Mesodermal cell (in vitro differentiated cells): ENCODE data around the gene HEPACAM.

ENCODE experiments used
- H3K27ac ChIP-seq: 2 replicates; pipeline ENCODE4 v1.7.0; 2013; ENCODE audit warnings: mild to moderate bottlenecking, low read depth, low read length, moderate library complexity; ENCODE audit not compliant: severe bottlenecking
- H3K36me3 ChIP-seq: 2 replicates; pipeline ENCODE4 v1.7.1; 2013; ENCODE audit warnings: mild to moderate bottlenecking, low read length, moderate library complexity; ENCODE audit not compliant: control insufficient read depth, insufficient read depth
- H3K4me1 ChIP-seq: one replicate; pipeline ENCODE4 v1.7.1; 2013; ENCODE audit warnings: mild to moderate bottlenecking, low read length; ENCODE audit not compliant: insufficient read depth, control insufficient read depth, poor library complexity, severe bottlenecking
- H3K4me3 ChIP-seq: 2 replicates; pipeline ENCODE4 v1.7.0; 2013; ENCODE audit warnings: low read length, control low read depth, mild to moderate bottlenecking; ENCODE audit not compliant: insufficient read depth, poor library complexity, severe bottlenecking; ENCODE audit errors: extremely low read depth
- H3K9me3 ChIP-seq: 2 replicates; pipeline ENCODE4 v1.7.1; 2013; ENCODE audit warnings: mild to moderate bottlenecking, low read length, moderate library complexity; ENCODE audit not compliant: control insufficient read depth
- WGBS, 2 experiments: methylation state at CpG; one replicate each; pipeline ENCODE4 v1.1.5; 2013; ENCODE audit warnings: missing lambda C conversion rate in 2 of 2; ENCODE audit not compliant: insufficient coverage in 2 of 2; 5-methylcytosine and 5-hydroxymethylcytosine counted together

Gene HEPACAM

DNA sequence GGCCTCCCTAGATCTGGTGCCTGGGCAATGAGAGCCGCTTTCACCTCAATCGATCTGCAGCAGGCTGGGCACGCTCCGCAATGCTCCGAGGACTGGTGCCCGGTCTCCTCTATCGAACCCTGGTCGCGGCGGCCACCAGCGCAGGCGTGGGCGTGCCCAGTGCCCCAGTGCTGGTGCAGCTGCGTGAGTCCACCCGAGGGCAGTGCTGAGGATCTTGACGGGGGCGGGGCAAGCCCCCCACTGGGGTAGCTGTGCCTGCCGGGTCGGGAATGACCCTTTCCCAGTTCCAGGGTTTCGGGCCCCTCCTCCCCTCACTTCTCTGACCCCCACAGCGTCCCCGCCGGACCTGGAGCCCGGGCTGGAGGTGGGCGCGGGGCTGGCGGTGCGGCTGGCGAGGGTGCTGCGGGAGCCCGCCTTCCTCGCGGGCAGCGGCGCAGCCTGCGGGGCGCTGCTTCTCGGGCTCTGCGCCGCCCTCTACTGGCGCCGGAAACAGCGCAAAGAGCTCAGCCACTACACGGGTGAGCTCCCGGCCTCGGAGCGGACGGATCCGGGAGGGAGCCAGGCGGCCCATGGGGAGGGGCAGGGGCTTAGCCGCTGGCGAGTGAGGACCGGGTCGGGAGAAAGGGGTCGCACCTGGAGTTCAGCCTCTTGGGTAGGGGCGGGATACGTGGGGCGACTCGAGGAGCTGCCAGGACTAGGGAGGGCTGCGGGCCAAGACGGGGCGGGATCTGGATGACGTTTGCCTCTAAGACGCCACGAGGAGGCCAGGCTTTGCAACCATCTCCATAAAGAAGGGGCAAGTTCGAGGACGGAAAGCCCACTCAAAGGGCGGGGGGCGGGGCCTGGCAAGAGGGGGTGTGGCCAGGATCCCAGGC, 59.7 kb downstream of the HEPACAM start:
- 1 to 2% methylated on average over 55 to 66 of the region's 69 CpGs for WGBS, 2 experiments
- no peaks in the 10 kb centered on the region for H3K36me3 ChIP-seq
- H3K27ac ChIP-seq = peak overlapping the region; percentile 94
- H3K9me3 ChIP-seq = no peaks in the 10 kb centered on the region
- no peaks in the 10 kb centered on the region for H3K4me1 ChIP-seq
- peak overlapping the region; percentile 56 for H3K4me3 ChIP-seq

GRCh38 chr11:124875401-124875800, 60.4 kb downstream of the HEPACAM start:
- Histone ChIP-seq H3K4me3 (peak overlapping the region; percentile 56), H3K9me3 (no peaks in the 10 kb centered on the region), H3K27ac (no peak overlapping the region), H3K4me1 (no peaks in the 10 kb centered on the region), H3K36me3 (no peaks in the 10 kb centered on the region)
- WGBS, 2 experiments = 53 to 80% methylated on average over 1 to 2 of the region's 3 CpGs

DNA sequence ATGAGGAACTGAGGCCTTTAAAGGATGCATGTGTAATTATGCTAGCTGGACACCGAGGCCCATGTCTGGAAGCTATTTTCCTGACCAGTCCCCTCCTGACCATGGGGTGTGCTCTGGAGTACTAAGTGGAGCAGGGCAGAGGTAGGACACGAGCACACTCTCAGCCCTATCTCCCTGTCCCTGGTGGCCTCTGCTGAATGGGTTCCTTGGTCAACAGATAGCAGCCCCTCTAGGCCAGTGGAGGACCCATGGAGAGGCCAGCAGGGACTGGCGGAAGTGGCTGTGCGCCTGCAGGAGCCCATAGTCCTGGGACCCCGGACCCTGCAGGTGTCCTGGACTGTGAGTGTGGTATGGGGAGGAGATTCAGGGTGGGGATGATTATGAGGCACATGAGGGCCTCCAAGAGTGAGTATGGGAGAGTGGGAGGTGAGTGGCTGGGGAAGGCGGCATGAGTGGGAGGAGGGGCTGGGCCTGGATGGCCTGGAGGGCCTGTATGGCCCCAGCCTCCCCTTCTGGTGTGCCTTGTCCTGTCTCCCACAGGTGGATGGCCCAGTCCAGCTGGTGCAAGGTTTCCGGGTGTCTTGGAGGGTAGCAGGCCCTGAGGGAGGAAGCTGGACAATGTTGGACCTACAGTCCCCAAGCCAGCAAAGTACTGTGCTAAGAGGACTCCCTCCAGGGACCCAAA, 61.1 kb downstream of the HEPACAM start:
- no peaks in the 10 kb centered on the region for H3K36me3 ChIP-seq
- no peak overlapping the region for H3K27ac ChIP-seq
- H3K4me3 ChIP-seq = no peak overlapping the region
- no peaks in the 10 kb centered on the region for H3K9me3 ChIP-seq
- no peaks in the 10 kb centered on the region for H3K4me1 ChIP-seq
- WGBS, 2 experiments = 90 to 95% methylated on average over 6 to 7 of the region's 7 CpGs

- Histone ChIP-seq H3K4me1 (no peaks in the 10 kb centered on the region), H3K27ac (no peak overlapping the region), H3K36me3 (no peaks in the 10 kb centered on the region), H3K9me3 (no peaks in the 10 kb centered on the region), H3K4me3 (no peak overlapping the region)
- 79 to 82% methylated on average over 6 to 7 of the region's 8 CpGs for WGBS, 2 experiments
Observed at GRCh38 chr11:124873951-124874350, 61.9 kb downstream of the HEPACAM start.

DNA sequence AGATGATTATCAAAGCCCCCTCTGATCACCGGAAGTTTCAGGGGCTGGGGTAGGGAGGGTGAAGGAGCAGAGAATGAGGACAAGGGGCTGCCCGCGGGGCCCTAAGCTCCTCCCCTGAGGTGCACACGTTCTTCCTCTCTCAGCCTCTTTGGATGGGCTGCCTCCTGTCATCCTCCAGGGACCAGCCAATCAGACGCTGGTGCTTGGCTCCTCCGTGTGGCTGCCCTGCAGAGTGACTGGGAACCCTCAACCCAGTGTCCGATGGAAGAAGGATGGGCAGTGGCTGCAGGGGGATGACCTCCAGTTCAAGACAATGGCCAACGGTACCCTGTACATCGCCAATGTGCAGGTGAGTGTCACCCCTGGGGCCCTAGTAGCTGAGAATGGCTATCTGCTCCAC, 63.1 kb downstream of the HEPACAM start:
- Histone ChIP-seq H3K27ac (no peak overlapping the region), H3K36me3 (no peaks in the 10 kb centered on the region), H3K4me3 (no peak overlapping the region), H3K9me3 (no peaks in the 10 kb centered on the region), H3K4me1 (no peaks in the 10 kb centered on the region)
- WGBS, 2 experiments = 35% methylated on average over 8 of the region's 9 CpGs

DNA sequence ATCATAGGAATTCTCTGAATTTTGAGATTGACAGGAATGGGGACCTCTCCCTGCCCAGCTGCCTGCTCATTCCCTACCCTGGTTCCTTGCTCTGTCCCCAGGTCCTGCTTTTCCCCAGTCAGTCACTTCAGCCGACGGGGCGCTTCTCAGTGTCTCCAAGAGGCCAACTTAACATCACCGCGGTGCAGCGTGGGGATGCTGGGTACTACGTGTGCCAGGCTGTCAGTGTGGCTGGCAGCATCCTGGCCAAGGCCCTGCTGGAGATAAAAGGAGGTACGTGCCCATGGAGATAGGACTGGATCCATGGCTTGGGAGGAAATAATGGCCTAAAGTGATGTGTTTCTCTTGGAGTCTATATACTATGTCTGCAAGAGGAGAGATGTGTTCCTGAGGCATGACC, 63.6 kb downstream of the HEPACAM start:
- WGBS, 2 experiments = 70 to 75% methylated on average over 3 to 7 of the region's 8 CpGs
- no peaks in the 10 kb centered on the region for H3K36me3 ChIP-seq
- H3K9me3 ChIP-seq = no peaks in the 10 kb centered on the region
- H3K27ac ChIP-seq = no peak overlapping the region
- H3K4me3 ChIP-seq = no peak overlapping the region
- no peaks in the 10 kb centered on the region for H3K4me1 ChIP-seq

- H3K4me3 ChIP-seq = no peak overlapping the region
- no peaks in the 10 kb centered on the region for H3K36me3 ChIP-seq
- H3K9me3 ChIP-seq = peaks cover 3% of the 10 kb centered on the region
- 81 to 83% methylated on average over 7 of the region's 7 CpGs for WGBS, 2 experiments
- H3K4me1 ChIP-seq = peaks cover 6% of the 10 kb centered on the region
- no peak overlapping the region for H3K27ac ChIP-seq
Observed at GRCh38 chr11:124870430-124870829, 65.4 kb downstream of the HEPACAM start.

- H3K27ac ChIP-seq = no peak overlapping the region
- peaks cover 11% of the 10 kb centered on the region for H3K4me1 ChIP-seq
- no peak overlapping the region for H3K4me3 ChIP-seq
- WGBS, 2 experiments = 85 to 92% methylated on average over 6 to 12 of the region's 14 CpGs
- no peaks in the 10 kb centered on the region for H3K36me3 ChIP-seq
- H3K9me3 ChIP-seq = peaks cover 3% of the 10 kb centered on the region
Observed at GRCh38 chr11:124869856-124870387, 65.9 kb downstream of the HEPACAM start.

DNA sequence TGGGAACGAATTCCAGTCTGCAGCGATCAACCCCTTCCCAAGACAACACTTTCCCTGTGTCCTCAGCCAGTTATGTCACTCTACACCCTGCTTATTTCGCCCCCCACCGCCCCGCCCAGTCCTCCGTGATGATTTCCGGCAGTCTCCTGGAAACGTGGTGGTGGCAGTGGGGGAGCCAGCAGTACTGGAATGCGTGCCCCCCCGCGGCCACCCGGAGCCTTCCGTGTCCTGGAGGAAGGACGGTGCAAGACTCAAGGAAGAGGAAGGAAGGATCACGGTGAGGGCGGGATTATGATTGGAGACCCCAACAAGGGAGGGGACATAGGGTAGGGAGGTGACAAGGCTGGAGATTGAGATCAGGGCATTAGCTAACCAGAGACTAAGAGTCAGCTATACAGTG, 66.5 kb downstream of the HEPACAM start:
- Histone ChIP-seq H3K4me1 (peaks cover 12% of the 10 kb centered on the region), H3K9me3 (peaks cover 3% of the 10 kb centered on the region), H3K4me3 (no peak overlapping the region), H3K27ac (no peak overlapping the region), H3K36me3 (no peaks in the 10 kb centered on the region)
- WGBS, 2 experiments = 9 to 22% methylated on average over 10 of the region's 16 CpGs
